SK-N-DZ (cell line): ENCODE measurements around the gene LRCH4.

Source experiments
- DNase-seq: peaks from one replicate; pipeline ENCODE4 v3.0.0-alpha.2; 2015; ENCODE audit warnings: low spot score

LRCH4 gene

GRCh38 chr7:100582650-100583049 is 3.3 kb downstream of the LRCH4 start:
- no peak for DNase-seq

- DNase-seq = no peak
Measured at GRCh38 chr7:100582041-100582579, 3.8 kb downstream of the LRCH4 start.

GRCh38 chr7:100580466-100581283 is 5.3 kb downstream of the LRCH4 start:
- no peak for DNase-seq

GRCh38 chr7:100578246-100579183 is 7.4 kb downstream of the LRCH4 start:
- no peak for DNase-seq

- no peak for DNase-seq
Measured at GRCh38 chr7:100577507-100577906, 8.4 kb downstream of the LRCH4 start.

- DNase-seq = no peak
Measured at GRCh38 chr7:100577103-100577502, 8.8 kb downstream of the LRCH4 start.

- no peak for DNase-seq
Measured at GRCh38 chr7:100576384-100576993, 9.4 kb downstream of the LRCH4 start.

- no peak for DNase-seq
Measured at GRCh38 chr7:100575746-100576383, 10.1 kb downstream of the LRCH4 start.

- DNase-seq = no peak
Measured at GRCh38 chr7:100575206-100575631, 10.7 kb downstream of the LRCH4 start.

GRCh38 chr7:100574362-100575205 is 11.3 kb downstream of the LRCH4 start:
- no peak for DNase-seq

- no peak for DNase-seq
Measured at GRCh38 chr7:100573691-100574361, 12.1 kb downstream of the LRCH4 start, which contains the start of gene SAP25. SAP25 (minus strand) TSS chr7:100573900; CDS start chr7:100573742, 158 bp downstream.

- DNase-seq = no peak
Measured at GRCh38 chr7:100572949-100573675, 12.8 kb downstream of the LRCH4 start.

- no peak for DNase-seq
Measured at GRCh38 chr7:100572281-100572948, 13.5 kb downstream of the LRCH4 start.

- no peak for DNase-seq
Measured at GRCh38 chr7:100571829-100572116, 14.2 kb downstream of the LRCH4 start.

- DNase-seq = no peak
Measured at GRCh38 chr7:100570954-100571828, 14.7 kb downstream of the LRCH4 start.

GRCh38 chr7:100568896-100569844 is 16.8 kb downstream of the LRCH4 start:
- DNase-seq = no peak
